Hepatocyte (in vitro differentiated cells): ENCODE data around the gene AQP1. TPM values are rescaled to one million over a fixed set of nuclear protein-coding genes. Genes with fewer than 3 reads are reported as not detected.

Experiments used
- DNase-seq: peaks from one replicate; pipeline ENCODE4 v3.0.0-alpha.2; 2016; ENCODE audit warnings: low spot score
- H2AFZ ChIP-seq: fragments of 200-600 bp; sonication (generic); 2 replicates; pipeline ENCODE4 v1.6.0; 2016; ENCODE audit warnings: antibody characterized with exemption, mild to moderate bottlenecking
- H3K27ac ChIP-seq: fragments of 200-600 bp; sonication (generic); 2 replicates; pipeline ENCODE4 v1.5.1; 2016; ENCODE audit warnings: mild to moderate bottlenecking
- H3K27me3 ChIP-seq: fragments of 200-600 bp; sonication (generic); 2 replicates; pipeline ENCODE4 v1.6.1; 2016
- H3K36me3 ChIP-seq: fragments of 200-600 bp; sonication (generic); replicated peaks from 2 replicates; pipeline ENCODE4 v1.5.1; 2016; ENCODE audit warnings: low read depth; ENCODE audit not compliant: insufficient read depth
- H3K4me1 ChIP-seq: fragments of 200-600 bp; sonication (generic); 2 replicates; pipeline ENCODE4 v1.5.1; 2016; ENCODE audit warnings: mild to moderate bottlenecking, moderate library complexity; ENCODE audit not compliant: insufficient read depth
- H3K4me2 ChIP-seq: fragments of 200-600 bp; sonication (generic); 2 replicates; pipeline ENCODE4 v1.6.0; 2016
- H3K4me3 ChIP-seq: fragments of 200-600 bp; sonication (generic); 2 replicates; pipeline ENCODE4 v1.5.1; 2016; ENCODE audit warnings: mild to moderate bottlenecking
- H3K79me2 ChIP-seq: fragments of 200-600 bp; sonication (generic); 2 replicates; pipeline ENCODE4 v1.6.0; 2017; ENCODE audit warnings: mild to moderate bottlenecking
- H3K9me2 ChIP-seq: fragments of 200-600 bp; sonication (generic); replicated peaks from 2 replicates; pipeline ENCODE4 v1.6.0; 2017; ENCODE audit warnings: mild to moderate bottlenecking; ENCODE audit not compliant: insufficient read depth
- H3K9me3 ChIP-seq: fragments of 200-600 bp; sonication (generic); 2 replicates; pipeline ENCODE4 v1.5.1; 2016; ENCODE audit warnings: low read depth, mild to moderate bottlenecking
- H4K20me1 ChIP-seq: fragments of 200-600 bp; sonication (generic); 2 replicates; pipeline ENCODE4 v1.6.0; 2016; ENCODE audit warnings: mild to moderate bottlenecking; ENCODE audit not compliant: insufficient read depth, poor library complexity, severe bottlenecking
- EZH2 ChIP-seq: fragments of 200-600 bp; sonication (generic); IDR thresholded peaks from 2 replicates; pipeline ENCODE4 v1.6.1; 2016; ENCODE audit warnings: antibody characterized with exemption, mild to moderate bottlenecking, borderline replicate concordance
- EZH2phosphoT487 ChIP-seq: fragments of 200-600 bp; sonication (generic); IDR thresholded peaks from one replicate; pipeline ENCODE4 v1.6.1; 2018; ENCODE audit warnings: antibody characterized with exemption, mild to moderate bottlenecking, low read depth, moderate library complexity; ENCODE audit not compliant: unreplicated experiment, severe bottlenecking
- WGBS: methylation state at CpG from one replicate; pipeline ENCODE4 v1.1.6; 2016; ENCODE audit warnings: low lambda C conversion rate; ENCODE audit errors: missing lambda C conversion rate; 5-methylcytosine and 5-hydroxymethylcytosine counted together
- polyA plus RNA-seq: library from polyadenylated mRNA; unstranded; fragments of >200 nt; fragmentation: Nextera tagmentation; extraction: Ambion mirVana; gene quantifications from 2 replicates; pipeline ENCODE4 v1.2.1, GENCODE V29; 2016
- total RNA-seq: library from RNA; depleted of rRNA; stranded (reverse); fragments of >200 nt; gene quantifications from 2 replicates; pipeline ENCODE4 v1.2.3, GENCODE V29; 2014
- TF ChIP-seq, protein P1 (sequence below): fragments of 200-600 bp; sonication (generic); IDR thresholded peaks from 2 replicates; pipeline ENCODE4 v1.5.1; 2016; ENCODE audit warnings: antibody characterized with exemption, mild to moderate bottlenecking; ENCODE audit not compliant: poor library complexity

AQP1 gene
- total and polyA plus RNA-seq, 2 experiments from 2014 or later: 124 to 183 TPM

- no peaks in the 10 kb centered on the region for H4K20me1 ChIP-seq
- peak overlapping the region; percentile 31 for H3K27ac ChIP-seq
- WGBS: 47% methylated on average over 8 of the region's 8 CpGs
- H3K4me3 ChIP-seq: no peak overlapping the region
- no peaks in the 10 kb centered on the region for H3K9me2 ChIP-seq
- H3K4me1 ChIP-seq: peaks cover 15% of the 10 kb centered on the region
- H3K36me3 ChIP-seq: no peaks in the 10 kb centered on the region
- no peak overlapping the region for H2AFZ ChIP-seq
- no peaks in the 10 kb centered on the region for H3K9me3 ChIP-seq
- DNase-seq: peak; percentile 47
- H3K4me2 ChIP-seq: no peak overlapping the region
- no peaks in the 10 kb centered on the region for H3K27me3 ChIP-seq
- no peaks in the 10 kb centered on the region for H3K79me2 ChIP-seq
- TF ChIP-seq, protein P1, sequence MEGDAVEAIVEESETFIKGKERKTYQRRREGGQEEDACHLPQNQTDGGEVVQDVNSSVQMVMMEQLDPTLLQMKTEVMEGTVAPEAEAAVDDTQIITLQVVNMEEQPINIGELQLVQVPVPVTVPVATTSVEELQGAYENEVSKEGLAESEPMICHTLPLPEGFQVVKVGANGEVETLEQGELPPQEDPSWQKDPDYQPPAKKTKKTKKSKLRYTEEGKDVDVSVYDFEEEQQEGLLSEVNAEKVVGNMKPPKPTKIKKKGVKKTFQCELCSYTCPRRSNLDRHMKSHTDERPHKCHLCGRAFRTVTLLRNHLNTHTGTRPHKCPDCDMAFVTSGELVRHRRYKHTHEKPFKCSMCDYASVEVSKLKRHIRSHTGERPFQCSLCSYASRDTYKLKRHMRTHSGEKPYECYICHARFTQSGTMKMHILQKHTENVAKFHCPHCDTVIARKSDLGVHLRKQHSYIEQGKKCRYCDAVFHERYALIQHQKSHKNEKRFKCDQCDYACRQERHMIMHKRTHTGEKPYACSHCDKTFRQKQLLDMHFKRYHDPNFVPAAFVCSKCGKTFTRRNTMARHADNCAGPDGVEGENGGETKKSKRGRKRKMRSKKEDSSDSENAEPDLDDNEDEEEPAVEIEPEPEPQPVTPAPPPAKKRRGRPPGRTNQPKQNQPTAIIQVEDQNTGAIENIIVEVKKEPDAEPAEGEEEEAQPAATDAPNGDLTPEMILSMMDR: no peak
- TF ChIP-seq EZH2phosphoT487: no peak
- TF ChIP-seq EZH2: no peak
Observed at GRCh38 chr7:30930621-30931020, 19.0 kb downstream of the AQP1 start.

DNA sequence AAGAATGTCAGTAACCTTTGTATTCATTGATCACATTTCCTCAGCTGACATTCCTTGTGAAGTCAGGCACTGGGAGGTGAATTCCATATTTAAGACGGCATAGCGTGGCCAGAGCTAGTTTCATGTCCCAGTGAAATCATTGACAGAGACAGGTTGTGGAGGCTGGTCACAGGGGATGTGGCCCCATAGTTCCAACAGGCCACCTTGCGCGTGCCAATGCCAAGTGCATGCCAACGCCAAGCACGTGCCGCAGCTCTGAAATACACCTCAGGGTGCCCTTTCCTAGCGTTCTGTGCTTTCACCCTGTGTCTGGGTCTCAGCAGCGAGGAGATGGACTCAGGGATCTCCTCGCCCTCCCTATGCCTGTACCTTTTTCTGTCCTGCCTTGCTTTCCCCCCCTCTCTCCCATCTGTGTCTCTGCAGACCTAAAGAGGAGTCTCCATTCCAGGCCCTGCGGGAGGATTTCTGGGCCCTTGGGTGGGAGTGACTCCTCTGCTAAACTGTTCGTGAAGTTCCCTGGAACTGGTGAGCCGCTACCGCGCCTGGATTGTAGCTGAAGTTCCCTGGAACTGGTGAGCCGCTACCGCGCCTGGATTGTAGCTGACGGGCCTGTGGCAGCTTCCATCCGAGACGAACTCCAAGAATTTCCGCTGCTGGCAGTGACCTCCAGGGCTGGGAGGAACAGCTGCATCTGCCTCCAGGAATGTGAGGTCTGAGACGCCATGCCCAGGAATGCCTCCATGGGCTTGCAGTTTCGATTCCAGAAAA is 19.7 kb downstream of the AQP1 start:
- no peak overlapping the region for H3K4me3 ChIP-seq

DNA sequence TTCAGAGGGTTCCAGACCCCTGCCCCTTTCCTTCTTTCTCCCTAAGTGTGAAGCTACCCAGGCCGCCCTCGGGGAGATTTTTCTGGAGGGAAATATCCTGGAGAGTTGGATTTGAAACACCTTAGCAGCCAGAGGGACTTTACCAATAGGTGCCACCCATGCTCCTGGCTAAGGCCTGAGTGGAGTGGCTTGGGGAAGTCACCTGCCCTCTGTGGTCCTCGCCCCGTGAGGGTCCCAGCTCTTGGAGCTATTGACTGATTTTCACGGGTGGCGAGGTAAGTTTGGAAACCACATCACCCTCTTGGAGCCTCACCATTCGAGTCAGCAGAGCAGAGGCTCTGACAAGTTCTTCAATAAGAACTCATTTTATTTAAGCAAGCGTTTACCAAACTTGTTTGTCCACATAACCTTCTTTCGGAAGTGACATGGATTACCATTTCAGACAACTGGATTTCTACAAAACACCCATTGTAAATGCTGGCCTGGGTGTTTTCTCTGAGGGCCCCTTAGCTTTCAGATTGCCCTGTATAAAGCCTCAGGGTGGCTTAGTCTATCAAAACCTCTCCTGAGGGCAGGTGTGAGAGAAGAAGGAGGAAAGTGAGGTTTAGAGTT is 20.4 kb downstream of the AQP1 start:
- Histone ChIP-seq H3K27ac (no peak overlapping the region), H3K9me2 (no peaks in the 10 kb centered on the region), H3K27me3 (no peaks in the 10 kb centered on the region), H3K36me3 (no peaks in the 10 kb centered on the region), H3K79me2 (no peaks in the 10 kb centered on the region), H2AFZ (no peak overlapping the region), H4K20me1 (no peaks in the 10 kb centered on the region), H3K4me3 (no peak overlapping the region), H3K4me2 (no peak overlapping the region), H3K4me1 (peaks cover 15% of the 10 kb centered on the region), H3K9me3 (no peaks in the 10 kb centered on the region)
- DNase-seq: peak; percentile 3
- 87% methylated on average over 9 of the region's 9 CpGs for WGBS
- TF ChIP-seq EZH2: no peak

More for the DNA sequence above, 19.7 kb downstream of the AQP1 start:
- 73% methylated on average over 24 of the region's 24 CpGs for WGBS
- no peaks in the 10 kb centered on the region for H4K20me1 ChIP-seq
- H3K79me2 ChIP-seq: no peaks in the 10 kb centered on the region
- no peak overlapping the region for H2AFZ ChIP-seq
- H3K27me3 ChIP-seq: no peaks in the 10 kb centered on the region
- no peaks in the 10 kb centered on the region for H3K9me3 ChIP-seq
- H3K9me2 ChIP-seq: no peaks in the 10 kb centered on the region
- peaks cover 15% of the 10 kb centered on the region for H3K4me1 ChIP-seq
- H3K27ac ChIP-seq: peak overlapping the region; percentile 31
- TF ChIP-seq EZH2: no peak
- TF ChIP-seq EZH2phosphoT487: no peak
- TF ChIP-seq, protein P1: no peak
- peak; percentile 25 for DNase-seq
- H3K36me3 ChIP-seq: no peaks in the 10 kb centered on the region
- H3K4me2 ChIP-seq: no peak overlapping the region

- no peak overlapping the region for H3K4me2 ChIP-seq
- no peaks in the 10 kb centered on the region for H4K20me1 ChIP-seq
- 86% methylated on average over 6 of the region's 6 CpGs for WGBS
- H3K9me3 ChIP-seq: no peaks in the 10 kb centered on the region
- peaks cover 18% of the 10 kb centered on the region for H3K4me1 ChIP-seq
- H3K4me3 ChIP-seq: no peak overlapping the region
- no peaks in the 10 kb centered on the region for H3K36me3 ChIP-seq
- no peak overlapping the region for H2AFZ ChIP-seq
- no peak for DNase-seq
- no peaks in the 10 kb centered on the region for H3K27me3 ChIP-seq
- TF ChIP-seq, protein P1: no peak
- TF ChIP-seq EZH2phosphoT487 (no peak), EZH2 (no peak)
- no peaks in the 10 kb centered on the region for H3K79me2 ChIP-seq
- H3K9me2 ChIP-seq: no peaks in the 10 kb centered on the region
- no peak overlapping the region for H3K27ac ChIP-seq
Observed at GRCh38 chr7:30932562-30932961, 20.9 kb downstream of the AQP1 start.
